ENCODE data around the gene ABLIM3. TPM values are rescaled to one million over a fixed set of nuclear protein-coding genes. Genes with fewer than 3 reads are reported as not detected.

Gene ABLIM3
- total RNA-seq, 1 experiment from 2014 or later, result 14.3 TPM

DNA sequence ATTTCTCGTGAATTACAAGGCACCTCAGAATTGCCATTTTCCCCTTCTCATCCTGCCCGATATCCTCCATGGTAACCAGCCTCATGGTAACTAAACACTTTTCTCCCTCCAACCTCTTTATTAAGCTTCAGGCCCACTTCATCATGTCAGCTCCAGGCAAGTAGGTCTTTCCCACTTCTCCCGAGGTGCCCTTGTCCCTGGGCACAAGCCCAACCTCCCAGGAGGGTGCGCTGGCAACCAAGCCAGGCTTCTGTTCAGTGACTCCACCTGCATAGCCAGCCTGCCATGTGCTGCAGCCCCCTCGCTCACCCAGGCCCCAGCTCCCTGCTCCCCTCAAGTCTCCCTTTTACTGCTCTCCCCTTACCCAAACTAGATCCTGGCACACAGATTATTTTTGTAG, 83.0 kb downstream of the ABLIM3 start:
- no peaks in the 10 kb centered on the region for H3K27me3 ChIP-seq (ENCODE audit: insufficient read depth, low read length)
- no peak overlapping the region for H2AFZ ChIP-seq (ENCODE audit: low read depth, low read length, poor library complexity, severe bottlenecking)
- H3K4me3 ChIP-seq (replicated peaks in 1 of 2; ENCODE audit: low read depth in 1 of 2, low read length in 2 of 2), result no peak overlapping the region
- no peaks in the 10 kb centered on the region for H3K36me3 ChIP-seq (ENCODE audit: control insufficient read depth in 1 of 2, insufficient read depth in 2 of 2, low read length in 2 of 2)
- H3K4me1 ChIP-seq (ENCODE audit: control insufficient read depth in 1 of 2, insufficient read depth in 2 of 2, low read length in 2 of 2), result peaks cover 19 to 29% of the 10 kb centered on the region in 2 experiments
- H3K9ac ChIP-seq (ENCODE audit: low read length), result no peak overlapping the region
- ChIA-PET RAD21 (ENCODE audit: low non-redundant PET in 1 of 2, low total read pairs in 2 of 2, uncharacterized antibody in 2 of 2, unreplicated experiment in 2 of 2) (no interaction called here), CTCF (interaction anchor here (0.8 kb wide), 1 partner anchor 50 kb away, joined by 4 read pairs; no protein-coding TSS in a partner anchor), POLR2A (no interaction called here)
- DNase-seq (ENCODE audit: low read depth, low spot score) (no peak), ATAC-seq (no peak)
- H3K9me2 ChIP-seq (ENCODE audit: insufficient read depth), result no peaks in the 10 kb centered on the region
- TF ChIP-seq, protein P1, sequence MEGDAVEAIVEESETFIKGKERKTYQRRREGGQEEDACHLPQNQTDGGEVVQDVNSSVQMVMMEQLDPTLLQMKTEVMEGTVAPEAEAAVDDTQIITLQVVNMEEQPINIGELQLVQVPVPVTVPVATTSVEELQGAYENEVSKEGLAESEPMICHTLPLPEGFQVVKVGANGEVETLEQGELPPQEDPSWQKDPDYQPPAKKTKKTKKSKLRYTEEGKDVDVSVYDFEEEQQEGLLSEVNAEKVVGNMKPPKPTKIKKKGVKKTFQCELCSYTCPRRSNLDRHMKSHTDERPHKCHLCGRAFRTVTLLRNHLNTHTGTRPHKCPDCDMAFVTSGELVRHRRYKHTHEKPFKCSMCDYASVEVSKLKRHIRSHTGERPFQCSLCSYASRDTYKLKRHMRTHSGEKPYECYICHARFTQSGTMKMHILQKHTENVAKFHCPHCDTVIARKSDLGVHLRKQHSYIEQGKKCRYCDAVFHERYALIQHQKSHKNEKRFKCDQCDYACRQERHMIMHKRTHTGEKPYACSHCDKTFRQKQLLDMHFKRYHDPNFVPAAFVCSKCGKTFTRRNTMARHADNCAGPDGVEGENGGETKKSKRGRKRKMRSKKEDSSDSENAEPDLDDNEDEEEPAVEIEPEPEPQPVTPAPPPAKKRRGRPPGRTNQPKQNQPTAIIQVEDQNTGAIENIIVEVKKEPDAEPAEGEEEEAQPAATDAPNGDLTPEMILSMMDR (IDR thresholded peaks at IDR 0.05 in 2 of 3, conservative IDR thresholded peaks at IDR 0.05 in 1 of 3; ENCODE audit: borderline replicate concordance in 1 of 3, insufficient read depth in 1 of 3, low read depth in 2 of 3, low read length in 2 of 3), result no peak
- TF ChIP-seq, protein P2, sequence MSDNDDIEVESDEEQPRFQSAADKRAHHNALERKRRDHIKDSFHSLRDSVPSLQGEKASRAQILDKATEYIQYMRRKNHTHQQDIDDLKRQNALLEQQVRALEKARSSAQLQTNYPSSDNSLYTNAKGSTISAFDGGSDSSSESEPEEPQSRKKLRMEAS (IDR thresholded peaks at IDR 0.05), result no peak
- no peak for TF ChIP-seq POLR2A (IDR thresholded peaks at IDR 0.05; ENCODE audit: borderline replicate concordance, extremely low read depth, insufficient read depth, insufficient read length)
- TF ChIP-seq POLR2AphosphoS5 (IDR thresholded peaks at IDR 0.05; ENCODE audit: low read depth, low read length), result no peak
- no peak for TF ChIP-seq CBX3 (IDR thresholded peaks at IDR 0.05; ENCODE audit: low read depth)
- TF ChIP-seq, protein P3, sequence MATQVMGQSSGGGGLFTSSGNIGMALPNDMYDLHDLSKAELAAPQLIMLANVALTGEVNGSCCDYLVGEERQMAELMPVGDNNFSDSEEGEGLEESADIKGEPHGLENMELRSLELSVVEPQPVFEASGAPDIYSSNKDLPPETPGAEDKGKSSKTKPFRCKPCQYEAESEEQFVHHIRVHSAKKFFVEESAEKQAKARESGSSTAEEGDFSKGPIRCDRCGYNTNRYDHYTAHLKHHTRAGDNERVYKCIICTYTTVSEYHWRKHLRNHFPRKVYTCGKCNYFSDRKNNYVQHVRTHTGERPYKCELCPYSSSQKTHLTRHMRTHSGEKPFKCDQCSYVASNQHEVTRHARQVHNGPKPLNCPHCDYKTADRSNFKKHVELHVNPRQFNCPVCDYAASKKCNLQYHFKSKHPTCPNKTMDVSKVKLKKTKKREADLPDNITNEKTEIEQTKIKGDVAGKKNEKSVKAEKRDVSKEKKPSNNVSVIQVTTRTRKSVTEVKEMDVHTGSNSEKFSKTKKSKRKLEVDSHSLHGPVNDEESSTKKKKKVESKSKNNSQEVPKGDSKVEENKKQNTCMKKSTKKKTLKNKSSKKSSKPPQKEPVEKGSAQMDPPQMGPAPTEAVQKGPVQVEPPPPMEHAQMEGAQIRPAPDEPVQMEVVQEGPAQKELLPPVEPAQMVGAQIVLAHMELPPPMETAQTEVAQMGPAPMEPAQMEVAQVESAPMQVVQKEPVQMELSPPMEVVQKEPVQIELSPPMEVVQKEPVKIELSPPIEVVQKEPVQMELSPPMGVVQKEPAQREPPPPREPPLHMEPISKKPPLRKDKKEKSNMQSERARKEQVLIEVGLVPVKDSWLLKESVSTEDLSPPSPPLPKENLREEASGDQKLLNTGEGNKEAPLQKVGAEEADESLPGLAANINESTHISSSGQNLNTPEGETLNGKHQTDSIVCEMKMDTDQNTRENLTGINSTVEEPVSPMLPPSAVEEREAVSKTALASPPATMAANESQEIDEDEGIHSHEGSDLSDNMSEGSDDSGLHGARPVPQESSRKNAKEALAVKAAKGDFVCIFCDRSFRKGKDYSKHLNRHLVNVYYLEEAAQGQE (IDR thresholded peaks at IDR 0.05; ENCODE audit: low read depth), result no peak
- TF ChIP-seq SP1 (IDR thresholded peaks at IDR 0.05; ENCODE audit: low read depth), result no peak
- TF ChIP-seq, protein P4, sequence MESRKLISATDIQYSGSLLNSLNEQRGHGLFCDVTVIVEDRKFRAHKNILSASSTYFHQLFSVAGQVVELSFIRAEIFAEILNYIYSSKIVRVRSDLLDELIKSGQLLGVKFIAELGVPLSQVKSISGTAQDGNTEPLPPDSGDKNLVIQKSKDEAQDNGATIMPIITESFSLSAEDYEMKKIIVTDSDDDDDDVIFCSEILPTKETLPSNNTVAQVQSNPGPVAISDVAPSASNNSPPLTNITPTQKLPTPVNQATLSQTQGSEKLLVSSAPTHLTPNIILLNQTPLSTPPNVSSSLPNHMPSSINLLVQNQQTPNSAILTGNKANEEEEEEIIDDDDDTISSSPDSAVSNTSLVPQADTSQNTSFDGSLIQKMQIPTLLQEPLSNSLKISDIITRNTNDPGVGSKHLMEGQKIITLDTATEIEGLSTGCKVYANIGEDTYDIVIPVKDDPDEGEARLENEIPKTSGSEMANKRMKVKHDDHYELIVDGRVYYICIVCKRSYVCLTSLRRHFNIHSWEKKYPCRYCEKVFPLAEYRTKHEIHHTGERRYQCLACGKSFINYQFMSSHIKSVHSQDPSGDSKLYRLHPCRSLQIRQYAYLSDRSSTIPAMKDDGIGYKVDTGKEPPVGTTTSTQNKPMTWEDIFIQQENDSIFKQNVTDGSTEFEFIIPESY (IDR thresholded peaks at IDR 0.05; ENCODE audit: extremely low read depth, insufficient replicate concordance, low read length), result no peak
- no peak for TF ChIP-seq TCF7L2 (IDR thresholded peaks at IDR 0.05; ENCODE audit: borderline replicate concordance, extremely low read depth, insufficient read depth, insufficient read length)
- no TSS peak for BruUV-seq (replicated peaks)
- H3K4me2 ChIP-seq (ENCODE audit: low read length), result no peak overlapping the region
- intact Hi-C loops (cut with micrococcal nuclease), result no loop called here
- H3K79me2 ChIP-seq (ENCODE audit: insufficient read depth, low read length), result no peaks in the 10 kb centered on the region
- H4K20me1 ChIP-seq (ENCODE audit: insufficient read depth), result no peaks in the 10 kb centered on the region
- no peaks in the 10 kb centered on the region for H3K9me3 ChIP-seq (ENCODE audit: control insufficient read depth in 1 of 2, insufficient read depth in 1 of 2, low read depth in 1 of 2, low read length in 2 of 2)
- H3K27ac ChIP-seq (ENCODE audit: low read depth, low read length), result no peak overlapping the region

Measured in HCT116 (cell line).